GM23338 (cell line): Measurements from ENCODE around the gene COL20A1. TPM values are rescaled to one million over a fixed set of nuclear protein-coding genes. Genes with fewer than 3 reads are reported as not detected.

ENCODE experiments used
- ATAC-seq: fragments of 200-7000 bp; cut with Tn5 transposase; 3 replicates; pipeline ENCODE4 v1.9.1; 2020
- DNase-seq: peaks from one replicate; pipeline ENCODE4 v3.0.0-alpha.2; 2015; ENCODE audit warnings: low spot score
- H2AFZ ChIP-seq: fragments of 200-600 bp; sonication (generic); 2 replicates; pipeline ENCODE4 v1.8.0; 2016; ENCODE audit warnings: antibody characterized with exemption, mild to moderate bottlenecking, moderate library complexity
- H3F3A ChIP-seq: fragments of 200-600 bp; sonication (generic); replicated peaks from 2 replicates; pipeline ENCODE4 v1.8.0; 2017; ENCODE audit warnings: antibody characterized with exemption, mixed run types, low read depth
- H3K27ac ChIP-seq: fragments of 200-600 bp; sonication (generic); 2 replicates; pipeline ENCODE4 v1.6.1; 2016; ENCODE audit warnings: low read depth
- H3K27me3 ChIP-seq: fragments of 200-600 bp; sonication (generic); 2 replicates; pipeline ENCODE4 v1.8.0; 2016; ENCODE audit warnings: mild to moderate bottlenecking, mixed run types, moderate library complexity; ENCODE audit not compliant: insufficient read depth
- H3K36me3 ChIP-seq: fragments of 200-600 bp; sonication (generic); 2 replicates; pipeline ENCODE4 v1.8.0; 2016; ENCODE audit warnings: mild to moderate bottlenecking; ENCODE audit not compliant: insufficient read depth
- H3K4me1 ChIP-seq: fragments of 200-600 bp; sonication (generic); 2 replicates; pipeline ENCODE4 v1.8.0; 2016; ENCODE audit warnings: mild to moderate bottlenecking, moderate library complexity; ENCODE audit not compliant: insufficient read depth
- H3K4me2 ChIP-seq: fragments of 200-600 bp; sonication (generic); 2 replicates; pipeline ENCODE4 v1.7.1; 2017; ENCODE audit warnings: mixed run types
- H3K4me3 ChIP-seq: fragments of 200-600 bp; sonication (generic); 2 replicates; pipeline ENCODE4 v1.6.1; 2016; ENCODE audit warnings: mixed run types
- H3K79me2 ChIP-seq: fragments of 200-600 bp; sonication (generic); replicated peaks from 2 replicates; pipeline ENCODE4 v1.8.0; 2017; ENCODE audit warnings: mild to moderate bottlenecking; ENCODE audit not compliant: insufficient read depth
- H3K9me2 ChIP-seq: fragments of 200-600 bp; sonication (generic); 2 replicates; pipeline ENCODE4 v1.8.0; 2017; ENCODE audit not compliant: insufficient read depth
- H4K20me1 ChIP-seq: fragments of 200-600 bp; sonication (generic); replicated peaks from 2 replicates; pipeline ENCODE4 v1.8.0; 2017; ENCODE audit warnings: mild to moderate bottlenecking; ENCODE audit not compliant: insufficient read depth
- H3K27ac Mint-ChIP-seq: 2 replicates; pipeline ENCODE4 v1.8.0; 2020; ENCODE audit warnings: inconsistent platforms, mild to moderate bottlenecking, moderate library complexity, mixed read lengths
- H3K27me3 Mint-ChIP-seq: 3 replicates; pipeline ENCODE4 v1.8.0; 2022; ENCODE audit warnings: low read depth, mild to moderate bottlenecking, moderate library complexity, mixed read lengths, inconsistent platforms; ENCODE audit not compliant: insufficient read depth, poor library complexity
- H3K36me3 Mint-ChIP-seq: 3 replicates; pipeline ENCODE4 v1.8.0; 2021; ENCODE audit warnings: low read depth, mild to moderate bottlenecking, inconsistent platforms, moderate library complexity, mixed read lengths
- H3K4me1 Mint-ChIP-seq: 3 replicates; pipeline ENCODE4 v1.8.0; 2020; ENCODE audit warnings: mild to moderate bottlenecking, inconsistent platforms, mixed read lengths
- H3K4me3 Mint-ChIP-seq: 3 replicates; pipeline ENCODE4 v1.8.0; 2021; ENCODE audit warnings: moderate library complexity, mild to moderate bottlenecking, inconsistent platforms, mixed read lengths
- H3K9me3 Mint-ChIP-seq: 3 replicates; pipeline ENCODE4 v1.8.0; 2020; ENCODE audit warnings: moderate library complexity, mild to moderate bottlenecking, inconsistent platforms, mixed read lengths
- CREB1 ChIP-seq: fragments of 250-450 bp; sonication (Bioruptor Pico); IDR thresholded peaks from 2 replicates; pipeline ENCODE4 v1.5.0; 2020; ENCODE audit warnings: low read depth, mild to moderate bottlenecking, moderate library complexity
- ETS1 ChIP-seq: IDR thresholded peaks from 2 replicates; pipeline ENCODE4 v1.6.1; 2016; ENCODE audit warnings: antibody characterized with exemption
- EZH2phosphoT487 ChIP-seq: fragments of 200-600 bp; sonication (generic); IDR thresholded peaks from one replicate; pipeline ENCODE4 v1.8.1; 2018; ENCODE audit warnings: antibody characterized with exemption; ENCODE audit not compliant: unreplicated experiment
- JUNB ChIP-seq: IDR thresholded peaks from one replicate; pipeline ENCODE4 v1.6.1; 2016; ENCODE audit warnings: antibody characterized with exemption; ENCODE audit not compliant: unreplicated experiment
- NANOG ChIP-seq: IDR thresholded peaks from 2 replicates; pipeline ENCODE4 v1.6.1; 2016; ENCODE audit warnings: antibody characterized with exemption, borderline replicate concordance
- STAT1 ChIP-seq: IDR thresholded peaks from one replicate; pipeline ENCODE4 v1.6.1; 2016; ENCODE audit warnings: antibody characterized with exemption; ENCODE audit not compliant: unreplicated experiment
- ZNF114 ChIP-seq: fragments of 250-450 bp; sonication (Bioruptor Pico); IDR thresholded peaks from 2 replicates; pipeline ENCODE4 v1.5.0; 2020; ENCODE audit warnings: mild to moderate bottlenecking, moderate library complexity
- ZNF331 ChIP-seq: fragments of 250-450 bp; sonication (Bioruptor Pico); IDR thresholded peaks from 2 replicates; pipeline ENCODE4 v1.5.0; 2020; ENCODE audit warnings: low read depth, mild to moderate bottlenecking, moderate library complexity
- ZNF462 ChIP-seq: fragments of 250-450 bp; sonication (Bioruptor Pico); IDR thresholded peaks from 2 replicates; pipeline ENCODE4 v1.5.0; 2020; ENCODE audit warnings: mild to moderate bottlenecking, moderate library complexity
- polyA plus RNA-seq: library from polyadenylated mRNA; unstranded; fragments of >200 nt; fragmentation: Nextera tagmentation; extraction: Ambion mirVana; gene quantifications from 2 replicates; pipeline ENCODE4 v1.2.1, GENCODE V29; 2016
- total RNA-seq: library from RNA; depleted of rRNA; stranded (reverse); fragments of >200 nt; shearing (Covaris generic); gene quantifications from 2 replicates; pipeline ENCODE4 v1.2.3, GENCODE V29; 2014

COL20A1 gene
- total and polyA plus RNA-seq, 2 experiments from 2014 or later, result 0.28 to 0.79 TPM

- TF ChIP-seq CREB1 (CRISPR knock-in tag), result no peak
- no peak for TF ChIP-seq JUNB
- TF ChIP-seq ETS1, result no peak
- TF ChIP-seq ZNF331 (CRISPR knock-in tag), result no peak
- no peak for TF ChIP-seq ZNF114
Observed at GRCh38 chr20:63306673-63307537, 13.9 kb downstream of the COL20A1 start (continued).

GRCh38 chr20:63307538-63308217 is 14.7 kb downstream of the COL20A1 start:
- Mint-ChIP-seq H3K27ac (no peak overlapping the region), H3K4me3 (no peak overlapping the region), H3K27me3 (peaks cover 5% of the 10 kb centered on the region), H3K9me3 (peaks cover 4% of the 10 kb centered on the region; the same call in 1 of the 3 replicates), H3K36me3 (no peaks in the 10 kb centered on the region), H3K4me1 (peaks cover 4% of the 10 kb centered on the region; the same call in 1 of the 3 replicates)
- H3K27me3 ChIP-seq, result no peaks in the 10 kb centered on the region
- H3K79me2 ChIP-seq, result no peaks in the 10 kb centered on the region
- no peaks in the 10 kb centered on the region for H3K9me2 ChIP-seq
- H3K4me3 ChIP-seq, result no peak overlapping the region
- no peaks in the 10 kb centered on the region for H3F3A ChIP-seq
- DNase-seq, result no peak
- H4K20me1 ChIP-seq, result no peaks in the 10 kb centered on the region
- H3K36me3 ChIP-seq, result no peaks in the 10 kb centered on the region
- no peak for ATAC-seq
- TF ChIP-seq ZNF331 (CRISPR knock-in tag) (no peak), ZNF462 (CRISPR knock-in tag) (no peak), JUNB (no peak), NANOG (no peak), STAT1 (no peak), CREB1 (CRISPR knock-in tag) (no peak), ZNF114 (no peak), EZH2phosphoT487 (no peak)
- H3K4me1 ChIP-seq, result no peaks in the 10 kb centered on the region
- H3K27ac ChIP-seq, result no peak overlapping the region
- no peak overlapping the region for H3K4me2 ChIP-seq
- H2AFZ ChIP-seq, result no peak overlapping the region
